Gastrocnemius medialis (tissue), 4 donors: ENCODE data around the gene PTPRN2. TPM values are rescaled to one million over a fixed set of nuclear protein-coding genes. Genes with fewer than 3 reads are reported as not detected.

Experiments used
- ATAC-seq, 2 donors: fragments of 150-250 bp; one replicate each; pipeline ENCODE4 v1.9.1; 2016
- DNase-seq, 2 donors: peaks; one replicate each; pipeline ENCODE4 v3.0.0-alpha.2; 2019
- H3K27ac ChIP-seq, 4 donors: fragments of 200-600 bp; sonication (generic); 1 replicate in 1 of 4; 2 replicates in 3 of 4; pipeline ENCODE4 v1.5.1; 2016 to 2018; ENCODE audit warnings: mild to moderate bottlenecking in 2 of 4, moderate library complexity in 1 of 4
- H3K27me3 ChIP-seq, 3 donors: fragments of 200-600 bp; sonication (generic) in 2 of 3; 1 replicate in 1 of 3; 2 replicates in 2 of 3; pipeline versions ENCODE4 v1.5.1 to v1.6.0; 2016 to 2019; ENCODE audit warnings: mild to moderate bottlenecking in 1 of 3, moderate library complexity in 1 of 3
- H3K36me3 ChIP-seq, 2 donors: fragments of 200-600 bp; sonication (generic) in 1 of 2; one replicate each; pipeline ENCODE4 v1.5.1; 2017 to 2018
- H3K4me1 ChIP-seq, 2 donors: fragments of 200-600 bp; sonication (generic) in 1 of 2; one replicate each; pipeline ENCODE4 v1.5.1; 2016 to 2017; ENCODE audit warnings: mild to moderate bottlenecking in 2 of 2
- H3K4me3 ChIP-seq, 4 donors: fragments of 200-600 bp; sonication (generic) in 3 of 4; 1 replicate in 1 of 4; 2 replicates in 3 of 4; pipeline ENCODE4 v1.5.1; 2016 to 2019; ENCODE audit warnings: mild to moderate bottlenecking in 2 of 4
- H3K9me3 ChIP-seq, 3 donors: fragments of 200-600 bp; sonication (generic) in 2 of 3; 1 replicate in 1 of 3; 2 replicates in 2 of 3; pipeline ENCODE4 v1.5.1; 2016 to 2019
- POLR2A ChIP-seq, 2 donors: fragments of 450-650 bp; IDR thresholded peaks; one replicate each; pipeline ENCODE4 v1.6.1; 2017; ENCODE audit warnings: antibody characterized with exemption in 2 of 2, mild to moderate bottlenecking in 2 of 2, moderate library complexity in 2 of 2
- in situ Hi-C, 4 donors: fragments of 200-750 bp; cut with MboI; loops; one replicate each; pipeline versions ENCODE4 v1.15.0 to v1.8.0; 2017; ENCODE audit warnings: low sequenced_read_pairs in 4 of 4
- intact Hi-C: fragments of 100-400 bp; cut with DNase I; formaldehyde crosslinking; loops from one replicate; pipeline ENCODE4 v1.15.1; 2023; ENCODE audit warnings: low total_unique reads
- total RNA-seq, 4 donors: library from RNA; depleted of rRNA; stranded (reverse); fragments of >200 nt; gene quantifications; one replicate each; pipeline versions ENCODE4 v1.1.0 to v1.2.3, GENCODE V29; 2016
- TF ChIP-seq, protein P1 (sequence below), 5 experiments: fragments of 450-650 bp in 3 of 5; fragments of 200-600 bp in 2 of 5; sonication (generic) in 2 of 5; IDR thresholded peaks in 4 of 5; conservative IDR thresholded peaks in 1 of 5; 1 replicate in 4 of 5; 2 replicates in 1 of 5; pipeline ENCODE4 v1.5.1; 2016 to 2019; ENCODE audit warnings: antibody characterized with exemption in 5 of 5, mild to moderate bottlenecking in 3 of 5, moderate library complexity in 3 of 5

Gene PTPRN2
- total RNA-seq, 4 donors from 2014 or later = 0.66 to 0.85 (median 0.81) TPM

- in situ Hi-C loops = no loop called here
- H3K27me3 ChIP-seq = no peaks in the 10 kb centered on the region
- no peaks in the 10 kb centered on the region for H3K36me3 ChIP-seq
- ATAC-seq (no peak), DNase-seq (no peak)
- intact Hi-C loops = no loop called here
- H3K27ac ChIP-seq = no peak overlapping the region
- H3K9me3 ChIP-seq = no peaks in the 10 kb centered on the region
- TF ChIP-seq POLR2A (IDR thresholded peaks at IDR 0.05) = no peak
- TF ChIP-seq, protein P1, sequence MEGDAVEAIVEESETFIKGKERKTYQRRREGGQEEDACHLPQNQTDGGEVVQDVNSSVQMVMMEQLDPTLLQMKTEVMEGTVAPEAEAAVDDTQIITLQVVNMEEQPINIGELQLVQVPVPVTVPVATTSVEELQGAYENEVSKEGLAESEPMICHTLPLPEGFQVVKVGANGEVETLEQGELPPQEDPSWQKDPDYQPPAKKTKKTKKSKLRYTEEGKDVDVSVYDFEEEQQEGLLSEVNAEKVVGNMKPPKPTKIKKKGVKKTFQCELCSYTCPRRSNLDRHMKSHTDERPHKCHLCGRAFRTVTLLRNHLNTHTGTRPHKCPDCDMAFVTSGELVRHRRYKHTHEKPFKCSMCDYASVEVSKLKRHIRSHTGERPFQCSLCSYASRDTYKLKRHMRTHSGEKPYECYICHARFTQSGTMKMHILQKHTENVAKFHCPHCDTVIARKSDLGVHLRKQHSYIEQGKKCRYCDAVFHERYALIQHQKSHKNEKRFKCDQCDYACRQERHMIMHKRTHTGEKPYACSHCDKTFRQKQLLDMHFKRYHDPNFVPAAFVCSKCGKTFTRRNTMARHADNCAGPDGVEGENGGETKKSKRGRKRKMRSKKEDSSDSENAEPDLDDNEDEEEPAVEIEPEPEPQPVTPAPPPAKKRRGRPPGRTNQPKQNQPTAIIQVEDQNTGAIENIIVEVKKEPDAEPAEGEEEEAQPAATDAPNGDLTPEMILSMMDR (IDR thresholded peaks at IDR 0.05 in 4 of 5, conservative IDR thresholded peaks at IDR 0.05 in 1 of 5) = no peak
- H3K4me3 ChIP-seq = no peak overlapping the region
- no peaks in the 10 kb centered on the region for H3K4me1 ChIP-seq
These were observed 607.8 kb downstream of the PTPRN2 start for GRCh38 chr7:157979636-157980340.

- ATAC-seq (no peak), DNase-seq (no peak)
These were observed 608.9 kb downstream of the PTPRN2 start for GRCh38 chr7:157978766-157979165.

GRCh38 chr7:157977717-157978496 is 609.7 kb downstream of the PTPRN2 start:
- ATAC-seq (no peak), DNase-seq (no peak)
- TF ChIP-seq, protein P1 (IDR thresholded peaks at IDR 0.05 in 4 of 5, conservative IDR thresholded peaks at IDR 0.05 in 1 of 5) = no peak
- no peak for TF ChIP-seq POLR2A (IDR thresholded peaks at IDR 0.05)
- no peak overlapping the region for H3K4me3 ChIP-seq
- no peaks in the 10 kb centered on the region for H3K27me3 ChIP-seq
- intact Hi-C loops (no loop called here), in situ Hi-C loops (no loop called here)
- no peaks in the 10 kb centered on the region for H3K4me1 ChIP-seq
- H3K9me3 ChIP-seq = no peaks in the 10 kb centered on the region
- no peaks in the 10 kb centered on the region for H3K36me3 ChIP-seq
- H3K27ac ChIP-seq = no peak overlapping the region

More at GRCh38 chr7:157978766-157979165, 608.9 kb downstream of the PTPRN2 start:
- H3K27ac ChIP-seq = no peak overlapping the region
- H3K4me3 ChIP-seq = no peak overlapping the region
- H3K36me3 ChIP-seq = no peaks in the 10 kb centered on the region
- no peaks in the 10 kb centered on the region for H3K9me3 ChIP-seq
- H3K27me3 ChIP-seq = no peaks in the 10 kb centered on the region
- in situ Hi-C loops = no loop called here
- intact Hi-C loops = no loop called here
- no peaks in the 10 kb centered on the region for H3K4me1 ChIP-seq
- TF ChIP-seq POLR2A (IDR thresholded peaks at IDR 0.05) = no peak
- TF ChIP-seq, protein P1 (IDR thresholded peaks at IDR 0.05 in 4 of 5, conservative IDR thresholded peaks at IDR 0.05 in 1 of 5) = no peak

GRCh38 chr7:157977306-157977705 is 610.3 kb downstream of the PTPRN2 start:
- no peak for TF ChIP-seq POLR2A (IDR thresholded peaks at IDR 0.05)
- TF ChIP-seq, protein P1 (IDR thresholded peaks at IDR 0.05 in 4 of 5, conservative IDR thresholded peaks at IDR 0.05 in 1 of 5) = no peak
- Histone ChIP-seq H3K9me3 (no peaks in the 10 kb centered on the region), H3K27me3 (no peaks in the 10 kb centered on the region), H3K4me1 (no peaks in the 10 kb centered on the region), H3K27ac (no peak overlapping the region), H3K4me3 (no peak overlapping the region), H3K36me3 (no peaks in the 10 kb centered on the region)
- no peak for DNase-seq
- ATAC-seq = no peak
- in situ Hi-C loops (no loop called here), intact Hi-C loops (no loop called here)
